ENCODE results near the gene NR5A2.

Gene NR5A2

DNA sequence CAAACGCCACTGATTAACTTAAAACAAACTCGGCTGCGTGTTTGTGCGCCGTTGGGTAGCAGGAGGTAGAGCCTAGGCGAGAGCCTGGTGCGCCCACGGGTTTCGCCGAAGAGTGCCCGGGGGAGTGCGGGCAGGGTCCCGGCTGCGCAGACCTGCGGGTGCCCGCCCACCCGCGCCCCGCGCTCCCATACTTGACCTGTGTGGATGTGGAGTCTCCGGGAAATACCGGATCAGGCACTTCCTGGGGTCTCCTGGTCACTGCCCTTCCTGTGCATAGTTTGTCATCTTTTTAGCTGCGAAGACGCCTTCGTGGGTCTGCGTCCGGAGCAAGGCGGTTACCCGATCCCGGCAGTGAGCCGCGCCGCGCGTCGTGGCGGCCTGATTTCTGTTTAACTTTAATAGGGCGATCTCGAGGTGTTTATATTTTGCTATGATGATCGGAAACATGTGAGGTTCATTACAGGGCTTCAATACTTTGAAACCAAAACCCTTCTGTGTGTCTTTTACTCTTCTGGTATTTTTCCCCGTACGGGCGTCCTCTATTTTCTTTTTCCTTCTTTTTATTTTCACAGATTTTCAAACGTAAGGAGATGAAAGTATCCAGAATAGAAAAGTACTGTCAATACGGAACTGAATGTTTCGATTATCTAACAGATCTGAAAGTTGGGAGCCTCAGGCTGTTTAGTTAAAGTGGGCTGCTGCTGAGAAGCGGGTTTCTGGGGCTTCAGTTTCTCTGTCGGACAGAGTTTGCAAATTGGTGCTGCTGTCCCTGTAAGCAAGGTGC, 15.2 kb downstream of the NR5A2 start:
- Histone ChIP-seq H3K27me3 (peaks cover 100% of the 10 kb centered on the region), H3K27ac (no peak overlapping the region), H3K4me3 (ENCODE audit: low read depth in 1 of 2, low read length in 1 of 2) (peak overlapping the region in 1 of 2 experiments; percentile 5), H3K4me1 (ENCODE audit: control insufficient read depth in 1 of 2, insufficient read depth in 1 of 2, low read depth in 1 of 2, low read length in 1 of 2) (peaks cover 10 to 26% of the 10 kb centered on the region in 2 experiments), H3K9me3 (no peaks in the 10 kb centered on the region), H3K36me3 (no peaks in the 10 kb centered on the region)
- TF ChIP-seq, protein P1, sequence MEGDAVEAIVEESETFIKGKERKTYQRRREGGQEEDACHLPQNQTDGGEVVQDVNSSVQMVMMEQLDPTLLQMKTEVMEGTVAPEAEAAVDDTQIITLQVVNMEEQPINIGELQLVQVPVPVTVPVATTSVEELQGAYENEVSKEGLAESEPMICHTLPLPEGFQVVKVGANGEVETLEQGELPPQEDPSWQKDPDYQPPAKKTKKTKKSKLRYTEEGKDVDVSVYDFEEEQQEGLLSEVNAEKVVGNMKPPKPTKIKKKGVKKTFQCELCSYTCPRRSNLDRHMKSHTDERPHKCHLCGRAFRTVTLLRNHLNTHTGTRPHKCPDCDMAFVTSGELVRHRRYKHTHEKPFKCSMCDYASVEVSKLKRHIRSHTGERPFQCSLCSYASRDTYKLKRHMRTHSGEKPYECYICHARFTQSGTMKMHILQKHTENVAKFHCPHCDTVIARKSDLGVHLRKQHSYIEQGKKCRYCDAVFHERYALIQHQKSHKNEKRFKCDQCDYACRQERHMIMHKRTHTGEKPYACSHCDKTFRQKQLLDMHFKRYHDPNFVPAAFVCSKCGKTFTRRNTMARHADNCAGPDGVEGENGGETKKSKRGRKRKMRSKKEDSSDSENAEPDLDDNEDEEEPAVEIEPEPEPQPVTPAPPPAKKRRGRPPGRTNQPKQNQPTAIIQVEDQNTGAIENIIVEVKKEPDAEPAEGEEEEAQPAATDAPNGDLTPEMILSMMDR (IDR thresholded peaks at IDR 0.05): no peak

DNA sequence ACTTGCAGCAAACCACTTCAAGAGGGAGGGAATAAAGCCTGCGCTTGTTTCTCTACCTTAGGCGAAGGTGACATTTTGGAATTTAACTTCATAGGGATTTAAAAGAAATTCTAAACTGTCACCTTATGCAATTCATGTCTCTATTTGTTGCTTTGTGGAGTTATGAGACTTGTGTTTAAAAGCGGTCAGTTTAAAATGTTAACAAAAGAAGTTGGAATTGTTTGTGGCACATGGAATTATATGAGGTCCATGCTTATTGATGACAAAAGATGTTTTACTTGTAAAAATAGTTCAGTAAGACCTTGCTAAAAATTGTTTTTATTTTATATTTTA, 15.8 kb downstream of the NR5A2 start:
- Histone ChIP-seq H3K9me3 (no peaks in the 10 kb centered on the region), H3K4me3 (ENCODE audit: low read depth in 1 of 2, low read length in 1 of 2) (no peak overlapping the region), H3K36me3 (no peaks in the 10 kb centered on the region), H3K27me3 (peaks cover 100% of the 10 kb centered on the region), H3K27ac (no peak overlapping the region), H3K4me1 (ENCODE audit: control insufficient read depth in 1 of 2, insufficient read depth in 1 of 2, low read depth in 1 of 2, low read length in 1 of 2) (peaks cover 10 to 26% of the 10 kb centered on the region in 2 experiments)
- TF ChIP-seq, protein P1 (IDR thresholded peaks at IDR 0.05): no peak

DNA sequence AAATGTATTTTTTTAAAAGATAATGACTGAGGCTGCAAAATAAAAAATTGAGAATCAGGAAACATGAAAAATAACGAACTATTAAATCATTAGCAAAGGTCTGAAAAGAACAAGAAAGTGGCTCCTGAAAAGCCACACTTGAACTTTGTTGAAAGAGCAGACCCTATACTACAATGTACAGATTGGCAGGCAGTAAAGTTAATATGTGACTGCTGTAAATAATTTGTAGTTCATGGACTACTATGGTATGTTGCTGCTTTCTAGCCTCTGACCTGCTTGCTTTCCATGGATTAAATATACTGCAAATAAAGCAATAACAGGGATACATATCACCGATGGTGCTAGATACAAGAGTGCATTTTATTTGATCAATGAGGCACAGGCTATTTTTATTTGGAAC, 18.6 kb downstream of the NR5A2 start:
- Histone ChIP-seq H3K4me1 (ENCODE audit: control insufficient read depth in 1 of 2, insufficient read depth in 1 of 2, low read depth in 1 of 2, low read length in 1 of 2) (peaks cover 3 to 9% of the 10 kb centered on the region in 2 experiments), H3K27ac (no peak overlapping the region), H3K27me3 (peaks cover 100% of the 10 kb centered on the region), H3K9me3 (no peaks in the 10 kb centered on the region), H3K36me3 (no peaks in the 10 kb centered on the region), H3K4me3 (ENCODE audit: low read depth in 1 of 2, low read length in 1 of 2) (no peak overlapping the region)
- TF ChIP-seq, protein P1 (IDR thresholded peaks at IDR 0.05): no peak

DNA sequence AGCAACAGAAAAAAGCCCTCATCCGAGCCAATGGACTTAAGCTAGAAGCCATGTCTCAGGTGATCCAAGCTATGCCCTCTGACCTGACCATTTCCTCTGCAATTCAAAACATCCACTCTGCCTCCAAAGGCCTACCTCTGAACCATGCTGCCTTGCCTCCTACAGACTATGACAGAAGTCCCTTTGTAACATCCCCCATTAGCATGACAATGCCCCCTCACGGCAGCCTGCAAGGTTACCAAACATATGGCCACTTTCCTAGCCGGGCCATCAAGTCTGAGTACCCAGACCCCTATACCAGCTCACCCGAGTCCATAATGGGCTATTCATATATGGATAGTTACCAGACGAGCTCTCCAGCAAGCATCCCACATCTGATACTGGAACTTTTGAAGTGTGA, 20.7 kb downstream of the NR5A2 start:
- Histone ChIP-seq H3K9me3 (no peaks in the 10 kb centered on the region), H3K36me3 (no peaks in the 10 kb centered on the region), H3K27ac (no peak overlapping the region), H3K4me3 (ENCODE audit: low read depth in 1 of 2, low read length in 1 of 2) (no peak overlapping the region), H3K4me1 (ENCODE audit: control insufficient read depth in 1 of 2, insufficient read depth in 1 of 2, low read depth in 1 of 2, low read length in 1 of 2) (no peaks in the 10 kb centered on the region), H3K27me3 (peaks cover 97% of the 10 kb centered on the region)
- TF ChIP-seq, protein P1 (IDR thresholded peaks at IDR 0.05): no peak

DNA sequence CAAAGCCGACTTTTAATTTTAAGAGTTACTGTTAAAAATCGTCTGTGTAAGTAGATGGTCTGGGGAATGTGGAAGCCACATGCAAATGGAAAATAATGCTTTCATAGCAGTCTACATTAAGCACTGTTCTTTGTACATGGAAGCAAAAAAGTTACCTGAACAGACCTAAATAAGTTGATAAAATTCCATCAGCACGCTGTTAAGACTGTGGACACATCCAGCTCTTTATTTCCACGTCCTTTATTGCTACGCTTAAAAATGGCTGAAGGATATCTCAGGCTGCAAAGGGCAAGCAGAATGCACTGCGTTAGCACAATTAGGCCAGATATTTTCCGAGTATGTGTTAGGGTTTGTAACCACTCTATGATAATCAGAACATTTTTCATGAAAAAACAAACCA, 22.3 kb downstream of the NR5A2 start:
- Histone ChIP-seq H3K36me3 (no peaks in the 10 kb centered on the region), H3K4me3 (ENCODE audit: low read depth in 1 of 2, low read length in 1 of 2) (no peak overlapping the region), H3K27ac (no peak overlapping the region), H3K9me3 (no peaks in the 10 kb centered on the region), H3K27me3 (peaks cover 87% of the 10 kb centered on the region), H3K4me1 (ENCODE audit: control insufficient read depth in 1 of 2, insufficient read depth in 1 of 2, low read depth in 1 of 2, low read length in 1 of 2) (no peaks in the 10 kb centered on the region)
- TF ChIP-seq, protein P1 (IDR thresholded peaks at IDR 0.05): no peak
